ENCODE data around the gene ABCC12.

DNA sequence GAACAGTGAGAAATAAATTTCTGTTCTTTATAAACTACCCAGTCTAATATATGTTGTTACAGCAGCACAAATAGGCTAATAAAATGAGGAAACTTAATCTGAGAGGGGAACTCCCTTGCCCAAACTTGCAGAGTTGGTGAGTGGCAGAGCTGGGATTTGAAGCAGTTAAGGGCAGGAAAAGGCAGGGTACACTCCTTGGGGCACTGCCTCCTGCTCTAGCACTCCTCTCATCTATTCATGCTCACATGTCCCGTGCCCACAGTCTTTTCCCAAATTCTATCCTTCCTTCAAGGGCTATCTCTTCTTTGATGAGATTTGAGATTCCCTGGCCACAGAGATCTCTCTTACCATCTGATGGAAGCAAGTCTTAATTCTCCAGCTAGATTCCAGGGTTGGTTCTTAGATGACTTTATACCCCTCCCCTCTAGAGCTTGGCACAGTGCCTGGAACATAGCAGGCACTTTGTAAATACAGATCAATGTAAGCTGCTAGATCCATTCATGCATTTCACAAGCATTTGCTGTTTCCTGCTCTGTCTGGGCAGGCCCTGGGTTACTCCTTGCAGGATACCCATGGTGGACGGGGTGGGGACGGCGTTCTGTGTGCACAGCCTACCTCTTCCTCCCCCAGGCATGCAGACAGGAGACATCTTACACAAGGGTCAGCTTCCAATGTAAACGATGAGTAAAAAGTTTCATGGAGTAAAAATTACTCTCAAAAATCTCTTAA, 39.2 kb upstream of the ABCC12 start:
- no peak for TF ChIP-seq EZH2 (IDR thresholded peaks at IDR 0.05; ENCODE audit: low read depth, low read length, severe bottlenecking)
- no peak for TF ChIP-seq SP1 (IDR thresholded peaks at IDR 0.05; ENCODE audit: low read depth, low read length)
- TF ChIP-seq POLR2AphosphoS5 (IDR thresholded peaks at IDR 0.05; ENCODE audit: low read depth, low read length), result no peak
- no peak for TF ChIP-seq KDM5A (IDR thresholded peaks at IDR 0.05; ENCODE audit: low read length)
- TF ChIP-seq SIRT6 (IDR thresholded peaks at IDR 0.05; ENCODE audit: low read length), result no peak
- TF ChIP-seq GTF2F1 (IDR thresholded peaks at IDR 0.05; ENCODE audit: borderline replicate concordance, low read depth, low read length), result no peak
- no peak for TF ChIP-seq ZNF274 (IDR thresholded peaks at IDR 0.05; ENCODE audit: borderline replicate concordance, extremely low read depth, low read length)
- TF ChIP-seq POLR2A (IDR thresholded peaks at IDR 0.05; ENCODE audit: control extremely low read depth in 1 of 2, low read depth in 2 of 2, low read length in 2 of 2), result no peak
- TF ChIP-seq, protein P1, sequence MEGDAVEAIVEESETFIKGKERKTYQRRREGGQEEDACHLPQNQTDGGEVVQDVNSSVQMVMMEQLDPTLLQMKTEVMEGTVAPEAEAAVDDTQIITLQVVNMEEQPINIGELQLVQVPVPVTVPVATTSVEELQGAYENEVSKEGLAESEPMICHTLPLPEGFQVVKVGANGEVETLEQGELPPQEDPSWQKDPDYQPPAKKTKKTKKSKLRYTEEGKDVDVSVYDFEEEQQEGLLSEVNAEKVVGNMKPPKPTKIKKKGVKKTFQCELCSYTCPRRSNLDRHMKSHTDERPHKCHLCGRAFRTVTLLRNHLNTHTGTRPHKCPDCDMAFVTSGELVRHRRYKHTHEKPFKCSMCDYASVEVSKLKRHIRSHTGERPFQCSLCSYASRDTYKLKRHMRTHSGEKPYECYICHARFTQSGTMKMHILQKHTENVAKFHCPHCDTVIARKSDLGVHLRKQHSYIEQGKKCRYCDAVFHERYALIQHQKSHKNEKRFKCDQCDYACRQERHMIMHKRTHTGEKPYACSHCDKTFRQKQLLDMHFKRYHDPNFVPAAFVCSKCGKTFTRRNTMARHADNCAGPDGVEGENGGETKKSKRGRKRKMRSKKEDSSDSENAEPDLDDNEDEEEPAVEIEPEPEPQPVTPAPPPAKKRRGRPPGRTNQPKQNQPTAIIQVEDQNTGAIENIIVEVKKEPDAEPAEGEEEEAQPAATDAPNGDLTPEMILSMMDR (IDR thresholded peaks at IDR 0.05; ENCODE audit: control extremely low read depth in 1 of 3, insufficient read depth in 1 of 3, low read depth in 1 of 3, low read length in 3 of 3), result no peak
- no peak for TF ChIP-seq BCL11A (IDR thresholded peaks at IDR 0.05; ENCODE audit: low read depth in 2 of 2, low read length in 2 of 2)

All from H1 (cell line).